OCI-LY7 (cell line): ENCODE data around the gene MRPL50.

Experiments used
- CTCF ChIP-seq: fragments of 200-600 bp; sonication (generic); conservative IDR thresholded peaks from 2 replicates; pipeline ENCODE4 v1.5.1; 2014; ENCODE audit warnings: mild to moderate bottlenecking, antibody characterized with exemption, low read length, moderate library complexity, mixed read lengths
- EZH2phosphoT487 ChIP-seq: fragments of 200-600 bp; sonication (generic); IDR thresholded peaks from 2 replicates; pipeline ENCODE4 v1.6.1; 2018; ENCODE audit warnings: low read depth, borderline replicate concordance, mild to moderate bottlenecking, mixed run types, antibody characterized with exemption, low read length, moderate library complexity, mixed read lengths

GRCh38 chr9:101369884-101370531 is 28.4 kb downstream of the MRPL50 start:
- TF ChIP-seq CTCF: no peak
- no peak for TF ChIP-seq EZH2phosphoT487
